Neural cell (in vitro differentiated cells): ENCODE results near the gene MRTFB. TPM values are rescaled to one million over a fixed set of nuclear protein-coding genes. Genes with fewer than 3 reads are reported as not detected.

Source experiments
- H2AFZ ChIP-seq: fragments of 200-600, 300-800 bp; sonication (generic), shearing (Covaris generic); 2 replicates; pipeline ENCODE4 v1.6.0; 2014; ENCODE audit warnings: low read depth, mild to moderate bottlenecking, antibody characterized with exemption, low read length, moderate library complexity
- H3F3A ChIP-seq: fragments of 200-600 bp; shearing (Covaris generic); 2 replicates; pipeline ENCODE4 v1.6.1; 2016; ENCODE audit warnings: mild to moderate bottlenecking, moderate library complexity, mixed read lengths, antibody characterized with exemption, low read length; ENCODE audit not compliant: insufficient read depth, poor library complexity, severe bottlenecking
- H3K27ac ChIP-seq: fragments of 200-600, 300-800 bp; sonication (generic), shearing (Covaris generic); 2 replicates; pipeline ENCODE4 v1.5.1; 2014; ENCODE audit warnings: mild to moderate bottlenecking, low read length, moderate library complexity
- H3K27me3 ChIP-seq: fragments of 300-800, 200-600 bp; sonication (generic), shearing (Covaris generic); 2 replicates; pipeline ENCODE4 v1.6.0; 2014; ENCODE audit warnings: mild to moderate bottlenecking, low read depth, low read length, moderate library complexity; ENCODE audit not compliant: insufficient read depth
- H3K36me3 ChIP-seq: fragments of 300-800, 200-600 bp; sonication (generic), shearing (Covaris generic); 2 replicates; pipeline ENCODE4 v1.5.1; 2014; ENCODE audit warnings: mild to moderate bottlenecking, antibody characterized with exemption, low read length, moderate library complexity; ENCODE audit not compliant: insufficient read depth
- H3K4me2 ChIP-seq: fragments of 300-800, 200-600 bp; sonication (generic), shearing (Covaris generic); 2 replicates; pipeline ENCODE4 v1.6.0; 2014; ENCODE audit warnings: mild to moderate bottlenecking, low read length
- H3K4me3 ChIP-seq: fragments of 300-800, 200-600 bp; sonication (generic), shearing (Covaris generic); 2 replicates; pipeline ENCODE4 v1.5.1; 2014; ENCODE audit warnings: mild to moderate bottlenecking, low read length, moderate library complexity
- H3K79me2 ChIP-seq: fragments of 200-600 bp; shearing (Covaris generic); replicated peaks from 2 replicates; pipeline ENCODE4 v1.6.0; 2014; ENCODE audit warnings: mild to moderate bottlenecking, low read length, moderate library complexity; ENCODE audit not compliant: insufficient read depth
- H3K9ac ChIP-seq: fragments of 300-800, 200-600 bp; sonication (generic), shearing (Covaris generic); 2 replicates; pipeline ENCODE4 v1.6.1; 2016; ENCODE audit warnings: mild to moderate bottlenecking, low read length, mixed read lengths
- H3K9me2 ChIP-seq: fragments of 200-600 bp; shearing (Covaris generic); 2 replicates; pipeline ENCODE4 v1.6.1; 2016; ENCODE audit warnings: mild to moderate bottlenecking, low read length, mixed read lengths; ENCODE audit not compliant: insufficient read depth
- H3K9me3 ChIP-seq: fragments of 200-600, 300-800 bp; sonication (generic), shearing (Covaris generic); 2 replicates; pipeline ENCODE4 v1.6.1; 2016; ENCODE audit warnings: mild to moderate bottlenecking, mixed run types, low read length, moderate library complexity, mixed read lengths
- H4K20me1 ChIP-seq: fragments of 200-600 bp; shearing (Covaris generic); 2 replicates; pipeline ENCODE4 v1.6.1; 2016; ENCODE audit warnings: mild to moderate bottlenecking, mixed run types; ENCODE audit not compliant: insufficient read depth
- CTCF ChIP-seq: fragments of 450-650 bp; IDR thresholded peaks from 2 replicates; pipeline ENCODE4 v1.5.1; 2014; ENCODE audit warnings: antibody characterized with exemption, mild to moderate bottlenecking, moderate library complexity; ENCODE audit not compliant: poor library complexity, severe bottlenecking
- EP300 ChIP-seq: fragments of 450-650 bp; conservative IDR thresholded peaks from 2 replicates; pipeline ENCODE4 v1.6.1; 2014; ENCODE audit warnings: antibody characterized with exemption, mild to moderate bottlenecking, moderate library complexity; ENCODE audit not compliant: poor library complexity, severe bottlenecking
- EZH2 ChIP-seq: fragments of 200-600, 300-800 bp; shearing (Covaris generic), sonication (generic); IDR thresholded peaks from 2 replicates; pipeline ENCODE4 v1.6.1; 2014; ENCODE audit warnings: antibody characterized with exemption, low read length, borderline replicate concordance, mild to moderate bottlenecking; ENCODE audit not compliant: insufficient read depth, poor library complexity, severe bottlenecking
- MXI1 ChIP-seq: fragments of 450-650 bp; conservative IDR thresholded peaks from 2 replicates; pipeline ENCODE4 v1.6.1; 2014; ENCODE audit warnings: antibody characterized with exemption, mild to moderate bottlenecking; ENCODE audit not compliant: poor library complexity, severe bottlenecking
- POLR2AphosphoS5 ChIP-seq: IDR thresholded peaks from 2 replicates; pipeline ENCODE4 v1.6.1; 2012
- RAD21 ChIP-seq: fragments of 450-650 bp; conservative IDR thresholded peaks from 2 replicates; pipeline ENCODE4 v1.6.1; 2014; ENCODE audit warnings: antibody characterized with exemption, mild to moderate bottlenecking, moderate library complexity
- REST ChIP-seq: IDR thresholded peaks from 2 replicates; pipeline ENCODE4 v1.6.1; 2012; ENCODE audit warnings: borderline replicate concordance
- SMC3 ChIP-seq: fragments of 450-650 bp; conservative IDR thresholded peaks from 2 replicates; pipeline ENCODE4 v1.6.1; 2014; ENCODE audit warnings: antibody characterized with exemption, mild to moderate bottlenecking, moderate library complexity; ENCODE audit not compliant: poor library complexity
- TAF1 ChIP-seq: IDR thresholded peaks from 2 replicates; pipeline ENCODE4 v1.6.1; 2012; ENCODE audit warnings: low read depth
- polyA plus RNA-seq: library from polyadenylated mRNA; depleted of rRNA; stranded (reverse); fragments of >200 nt; gene quantifications from 2 replicates; pipeline ENCODE4 v1.2.3, GENCODE V29; 2014

Gene MRTFB
- polyA plus RNA-seq, 1 donor from 2014 or later: 18.6 TPM

GRCh38 chr16:14119799-14120198, 48.7 kb downstream of the MRTFB start:
- no peak overlapping the region for H3K9ac ChIP-seq
- no peaks in the 10 kb centered on the region for H4K20me1 ChIP-seq
- H3K79me2 ChIP-seq: peaks cover 3% of the 10 kb centered on the region

DNA sequence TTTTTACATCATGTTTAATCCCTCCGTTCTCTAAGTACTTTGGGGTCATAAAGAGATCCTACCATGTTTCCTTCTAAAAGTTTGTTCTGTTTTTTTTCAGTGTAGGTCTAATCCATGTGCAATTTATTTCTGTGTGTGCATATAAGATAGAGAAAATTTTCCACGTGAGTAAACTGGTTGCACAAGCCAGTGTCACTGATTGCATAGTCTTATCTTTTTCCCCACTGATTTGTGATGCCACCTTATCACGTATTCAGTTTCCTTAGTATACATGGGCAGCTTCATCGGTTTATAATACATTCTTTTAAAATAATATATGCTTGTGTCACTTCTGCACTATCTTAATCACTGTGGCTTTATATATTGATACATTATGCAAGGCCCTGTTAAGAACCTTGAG, 49.2 kb downstream of the MRTFB start:
- peaks cover 3% of the 10 kb centered on the region for H3K79me2 ChIP-seq

More at GRCh38 chr16:14119799-14120198, 48.7 kb downstream of the MRTFB start:
- Histone ChIP-seq H2AFZ (no peak overlapping the region), H3K4me2 (no peak overlapping the region), H3K36me3 (no peaks in the 10 kb centered on the region), H3K9me2 (no peaks in the 10 kb centered on the region), H3K4me3 (no peak overlapping the region), H3K27ac (no peak overlapping the region), H3K9me3 (no peaks in the 10 kb centered on the region), H3F3A (no peaks in the 10 kb centered on the region), H3K27me3 (no peaks in the 10 kb centered on the region)
- no peak for TF ChIP-seq EZH2
- no peak for TF ChIP-seq MXI1
- no peak for TF ChIP-seq REST
- TF ChIP-seq SMC3: no peak
- TF ChIP-seq TAF1: no peak
- TF ChIP-seq RAD21: no peak
- TF ChIP-seq EP300: no peak
- no peak for TF ChIP-seq POLR2AphosphoS5
- no peak for TF ChIP-seq CTCF

More for the DNA sequence above, 49.2 kb downstream of the MRTFB start:
- Histone ChIP-seq H3K4me2 (no peak overlapping the region), H3K9me3 (no peaks in the 10 kb centered on the region), H3F3A (no peaks in the 10 kb centered on the region), H3K27ac (no peak overlapping the region), H3K9me2 (no peaks in the 10 kb centered on the region), H4K20me1 (no peaks in the 10 kb centered on the region), H3K36me3 (no peaks in the 10 kb centered on the region), H3K4me3 (no peak overlapping the region), H3K27me3 (no peaks in the 10 kb centered on the region), H2AFZ (no peak overlapping the region), H3K9ac (no peak overlapping the region)
- TF ChIP-seq TAF1 (no peak), POLR2AphosphoS5 (no peak), EP300 (no peak), SMC3 (no peak), RAD21 (no peak), REST (no peak), CTCF (no peak)
